ENCODE data around the gene CCL3.

Gene CCL3

DNA sequence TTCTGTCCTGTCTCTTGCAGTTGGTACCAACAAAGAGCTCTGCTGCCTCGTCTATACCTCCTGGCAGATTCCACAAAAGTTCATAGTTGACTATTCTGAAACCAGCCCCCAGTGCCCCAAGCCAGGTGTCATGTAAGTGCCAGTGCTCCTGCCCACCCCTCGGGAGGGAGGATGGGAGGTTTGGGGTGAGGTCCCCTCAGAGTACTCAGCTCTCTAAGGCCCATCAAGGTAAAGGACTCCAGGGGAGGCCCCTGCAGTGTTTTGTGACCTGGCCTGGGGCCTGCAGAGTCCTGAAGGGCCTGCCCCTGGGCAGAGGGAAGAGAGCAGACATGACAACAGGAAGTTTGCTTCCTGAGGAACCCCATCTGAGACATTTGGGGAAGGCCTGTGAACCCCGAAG, 19.5 kb downstream of the CCL3 start:
- H2AFZ ChIP-seq (ENCODE audit: low read depth, low read length, severe bottlenecking), result no peak overlapping the region
- H3K4me3 ChIP-seq (ENCODE audit: insufficient read depth, low read length, poor library complexity, severe bottlenecking), result no peak overlapping the region
- no peaks in the 10 kb centered on the region for H3K79me2 ChIP-seq (ENCODE audit: insufficient read depth, low read length)
- no peaks in the 10 kb centered on the region for H3K27me3 ChIP-seq (ENCODE audit: low read length)
- H3K9me2 ChIP-seq (replicated peaks; ENCODE audit: insufficient read depth, low read length), result no peaks in the 10 kb centered on the region
- no peaks in the 10 kb centered on the region for H3K9me3 ChIP-seq (ENCODE audit: insufficient read depth, low read length)
- no peak overlapping the region for H3K9ac ChIP-seq (ENCODE audit: low read length)
- no peaks in the 10 kb centered on the region for H3K36me3 ChIP-seq (ENCODE audit: low read length)
- H3K27ac ChIP-seq (ENCODE audit: low read depth, low read length), result no peak overlapping the region
- H4K20me1 ChIP-seq (ENCODE audit: low read depth, low read length), result no peaks in the 10 kb centered on the region
- no peak overlapping the region for H3K4me2 ChIP-seq (ENCODE audit: low read depth, low read length, poor library complexity, severe bottlenecking)
- TF ChIP-seq, protein P1, sequence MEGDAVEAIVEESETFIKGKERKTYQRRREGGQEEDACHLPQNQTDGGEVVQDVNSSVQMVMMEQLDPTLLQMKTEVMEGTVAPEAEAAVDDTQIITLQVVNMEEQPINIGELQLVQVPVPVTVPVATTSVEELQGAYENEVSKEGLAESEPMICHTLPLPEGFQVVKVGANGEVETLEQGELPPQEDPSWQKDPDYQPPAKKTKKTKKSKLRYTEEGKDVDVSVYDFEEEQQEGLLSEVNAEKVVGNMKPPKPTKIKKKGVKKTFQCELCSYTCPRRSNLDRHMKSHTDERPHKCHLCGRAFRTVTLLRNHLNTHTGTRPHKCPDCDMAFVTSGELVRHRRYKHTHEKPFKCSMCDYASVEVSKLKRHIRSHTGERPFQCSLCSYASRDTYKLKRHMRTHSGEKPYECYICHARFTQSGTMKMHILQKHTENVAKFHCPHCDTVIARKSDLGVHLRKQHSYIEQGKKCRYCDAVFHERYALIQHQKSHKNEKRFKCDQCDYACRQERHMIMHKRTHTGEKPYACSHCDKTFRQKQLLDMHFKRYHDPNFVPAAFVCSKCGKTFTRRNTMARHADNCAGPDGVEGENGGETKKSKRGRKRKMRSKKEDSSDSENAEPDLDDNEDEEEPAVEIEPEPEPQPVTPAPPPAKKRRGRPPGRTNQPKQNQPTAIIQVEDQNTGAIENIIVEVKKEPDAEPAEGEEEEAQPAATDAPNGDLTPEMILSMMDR (IDR thresholded peaks at IDR 0.05; ENCODE audit: insufficient read depth, low read length, poor library complexity, severe bottlenecking), result no peak
- TF ChIP-seq EZH2phosphoT487 (conservative IDR thresholded peaks at IDR 0.05; ENCODE audit: low read length), result no peak
- no peaks in the 10 kb centered on the region for H3F3A ChIP-seq (ENCODE audit: insufficient read depth)

DNA sequence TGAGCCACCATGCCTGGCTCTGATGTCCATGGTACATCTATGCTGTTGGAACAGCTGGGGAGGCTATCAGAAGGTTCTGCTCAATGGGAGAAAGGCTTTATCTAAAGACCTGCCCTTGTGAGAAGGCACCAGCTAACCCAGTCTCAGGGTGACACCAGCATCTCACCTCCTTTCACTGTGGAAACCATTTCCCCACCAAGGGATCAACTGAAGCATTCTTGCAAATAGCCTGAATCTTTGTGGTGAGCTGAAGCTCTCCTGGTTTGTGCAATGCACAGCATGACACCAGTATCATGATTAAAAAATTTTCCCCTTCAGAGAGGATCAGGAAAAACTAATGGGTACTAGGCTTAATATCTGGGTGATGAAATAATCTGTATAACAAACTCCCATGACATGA, 20.8 kb downstream of the CCL3 start:
- Histone ChIP-seq H3K27ac (ENCODE audit: low read depth, low read length) (no peak overlapping the region), H3K9me3 (ENCODE audit: insufficient read depth, low read length) (no peaks in the 10 kb centered on the region), H4K20me1 (ENCODE audit: low read depth, low read length) (no peaks in the 10 kb centered on the region), H3K9ac (ENCODE audit: low read length) (no peak overlapping the region), H3K4me2 (ENCODE audit: low read depth, low read length, poor library complexity, severe bottlenecking) (no peak overlapping the region), H3K27me3 (ENCODE audit: low read length) (no peaks in the 10 kb centered on the region), H3F3A (ENCODE audit: insufficient read depth) (no peaks in the 10 kb centered on the region), H2AFZ (ENCODE audit: low read depth, low read length, severe bottlenecking) (no peak overlapping the region), H3K9me2 (replicated peaks; ENCODE audit: insufficient read depth, low read length) (no peaks in the 10 kb centered on the region), H3K79me2 (ENCODE audit: insufficient read depth, low read length) (no peaks in the 10 kb centered on the region), H3K4me3 (ENCODE audit: insufficient read depth, low read length, poor library complexity, severe bottlenecking) (no peak overlapping the region), H3K36me3 (ENCODE audit: low read length) (no peaks in the 10 kb centered on the region)
- TF ChIP-seq, protein P1 (IDR thresholded peaks at IDR 0.05; ENCODE audit: insufficient read depth, low read length, poor library complexity, severe bottlenecking), result no peak
- TF ChIP-seq EZH2phosphoT487 (conservative IDR thresholded peaks at IDR 0.05; ENCODE audit: low read length), result no peak

DNA sequence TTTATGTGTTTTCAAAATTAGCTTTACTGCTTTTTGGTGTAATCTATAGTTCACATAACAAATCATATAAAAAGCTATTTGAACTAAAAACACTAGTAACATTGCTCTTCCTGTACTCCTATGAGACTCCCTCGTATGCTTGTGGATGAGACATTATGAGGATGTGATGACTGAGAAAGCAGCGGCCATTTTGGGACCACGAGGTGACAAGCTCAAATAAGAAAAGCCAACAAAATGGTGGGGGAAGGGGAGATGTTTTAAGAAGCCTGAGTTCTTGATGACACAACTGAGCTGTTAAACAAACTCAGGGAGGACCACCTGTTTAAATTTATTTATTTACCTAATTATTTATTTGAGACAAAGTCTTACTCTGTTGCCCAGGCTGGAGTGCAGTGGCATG, 21.4 kb downstream of the CCL3 start:
- Histone ChIP-seq H3K9ac (ENCODE audit: low read length) (no peak overlapping the region), H2AFZ (ENCODE audit: low read depth, low read length, severe bottlenecking) (no peak overlapping the region), H3K27ac (ENCODE audit: low read depth, low read length) (no peak overlapping the region), H3K9me2 (replicated peaks; ENCODE audit: insufficient read depth, low read length) (no peaks in the 10 kb centered on the region), H3K27me3 (ENCODE audit: low read length) (no peaks in the 10 kb centered on the region), H3K79me2 (ENCODE audit: insufficient read depth, low read length) (no peaks in the 10 kb centered on the region), H4K20me1 (ENCODE audit: low read depth, low read length) (no peaks in the 10 kb centered on the region), H3F3A (ENCODE audit: insufficient read depth) (no peaks in the 10 kb centered on the region), H3K4me2 (ENCODE audit: low read depth, low read length, poor library complexity, severe bottlenecking) (no peak overlapping the region), H3K4me3 (ENCODE audit: insufficient read depth, low read length, poor library complexity, severe bottlenecking) (no peak overlapping the region), H3K9me3 (ENCODE audit: insufficient read depth, low read length) (no peaks in the 10 kb centered on the region), H3K36me3 (ENCODE audit: low read length) (no peaks in the 10 kb centered on the region)
- TF ChIP-seq, protein P1 (IDR thresholded peaks at IDR 0.05; ENCODE audit: insufficient read depth, low read length, poor library complexity, severe bottlenecking), result no peak
- TF ChIP-seq EZH2phosphoT487 (conservative IDR thresholded peaks at IDR 0.05; ENCODE audit: low read length), result no peak
